OCI-LY1 (cell line): ENCODE results near the gene BRD1.

Experiments used
- H2AFZ ChIP-seq: fragments of 200-600 bp; sonication (generic), shearing (Covaris generic); 2 replicates; pipeline ENCODE4 v1.6.0; 2014; ENCODE audit warnings: antibody characterized with exemption, mild to moderate bottlenecking, low read length
- H3F3A ChIP-seq: fragments of 200-600 bp; sonication (generic), shearing (Covaris generic); 2 replicates; pipeline ENCODE4 v1.6.0; 2014; ENCODE audit warnings: mild to moderate bottlenecking, antibody characterized with exemption, low read length, moderate library complexity; ENCODE audit not compliant: insufficient read depth
- H3K27ac ChIP-seq: fragments of 200-600 bp; sonication (generic); 2 replicates; pipeline ENCODE4 v1.5.1; 2014; ENCODE audit warnings: low read length, mixed run types, mild to moderate bottlenecking, low read depth; ENCODE audit not compliant: poor library complexity, severe bottlenecking
- H3K27me3 ChIP-seq: fragments of 200-600 bp; sonication (generic); 2 replicates; pipeline ENCODE4 v1.6.0; 2014; ENCODE audit warnings: antibody characterized with exemption, mild to moderate bottlenecking, low read length, moderate library complexity; ENCODE audit not compliant: insufficient read depth
- H3K36me3 ChIP-seq: fragments of 200-600 bp; sonication (generic); 2 replicates; pipeline ENCODE4 v1.6.1; 2014; ENCODE audit warnings: mild to moderate bottlenecking, antibody characterized with exemption, low read length, moderate library complexity, mixed read lengths; ENCODE audit not compliant: insufficient read depth
- H3K4me1 ChIP-seq: fragments of 200-600 bp; sonication (generic); 2 replicates; pipeline ENCODE4 v1.5.1; 2014; ENCODE audit warnings: mild to moderate bottlenecking, low read length, moderate library complexity; ENCODE audit not compliant: insufficient read depth, severe bottlenecking
- H3K4me2 ChIP-seq: fragments of 200-600 bp; sonication (generic), shearing (Covaris generic); 2 replicates; pipeline ENCODE4 v1.6.1; 2014; ENCODE audit warnings: low read length
- H3K4me3 ChIP-seq: fragments of 200-600 bp; sonication (generic); 2 replicates; pipeline ENCODE4 v1.5.1; 2014; ENCODE audit warnings: low read length, low read depth, mild to moderate bottlenecking, mixed read lengths; ENCODE audit not compliant: poor library complexity, severe bottlenecking
- H3K79me2 ChIP-seq: fragments of 200-600 bp; shearing (Covaris generic); 2 replicates; pipeline ENCODE4 v1.6.1; 2016; ENCODE audit warnings: mixed run types, low read length, mixed read lengths; ENCODE audit not compliant: insufficient read depth
- H3K9ac ChIP-seq: fragments of 200-600 bp; sonication (generic), shearing (Covaris generic); 2 replicates; pipeline ENCODE4 v1.6.1; 2014; ENCODE audit warnings: mild to moderate bottlenecking, low read length, mixed read lengths
- H3K9me2 ChIP-seq: fragments of 200-600 bp; sonication (generic), shearing (Covaris generic); 2 replicates; pipeline ENCODE4 v1.6.1; 2014; ENCODE audit warnings: low read depth, mild to moderate bottlenecking, low read length, mixed read lengths
- H3K9me3 ChIP-seq: fragments of 200-600 bp; shearing (Covaris generic); 2 replicates; pipeline ENCODE4 v1.6.1; 2014; ENCODE audit warnings: low read length, mixed read lengths
- H4K20me1 ChIP-seq: fragments of 200-600 bp; sonication (generic), shearing (Covaris generic); 2 replicates; pipeline ENCODE4 v1.6.0; 2016; ENCODE audit warnings: mild to moderate bottlenecking, low read length; ENCODE audit not compliant: insufficient read depth
- EZH2 ChIP-seq: fragments of 200-600 bp; sonication (generic), shearing (Covaris generic); IDR thresholded peaks from 2 replicates; pipeline ENCODE4 v1.8.0; 2017; ENCODE audit warnings: borderline replicate concordance, mixed run types, mild to moderate bottlenecking, antibody characterized with exemption, low read length, moderate library complexity, mixed read lengths
- TF ChIP-seq, protein P1 (sequence below): fragments of 200-600 bp; sonication (generic), shearing (Covaris generic); IDR thresholded peaks from 2 replicates; pipeline ENCODE4 v1.5.1; 2017; ENCODE audit warnings: mild to moderate bottlenecking, antibody characterized with exemption, low read length, moderate library complexity, mixed read lengths

Gene BRD1

DNA sequence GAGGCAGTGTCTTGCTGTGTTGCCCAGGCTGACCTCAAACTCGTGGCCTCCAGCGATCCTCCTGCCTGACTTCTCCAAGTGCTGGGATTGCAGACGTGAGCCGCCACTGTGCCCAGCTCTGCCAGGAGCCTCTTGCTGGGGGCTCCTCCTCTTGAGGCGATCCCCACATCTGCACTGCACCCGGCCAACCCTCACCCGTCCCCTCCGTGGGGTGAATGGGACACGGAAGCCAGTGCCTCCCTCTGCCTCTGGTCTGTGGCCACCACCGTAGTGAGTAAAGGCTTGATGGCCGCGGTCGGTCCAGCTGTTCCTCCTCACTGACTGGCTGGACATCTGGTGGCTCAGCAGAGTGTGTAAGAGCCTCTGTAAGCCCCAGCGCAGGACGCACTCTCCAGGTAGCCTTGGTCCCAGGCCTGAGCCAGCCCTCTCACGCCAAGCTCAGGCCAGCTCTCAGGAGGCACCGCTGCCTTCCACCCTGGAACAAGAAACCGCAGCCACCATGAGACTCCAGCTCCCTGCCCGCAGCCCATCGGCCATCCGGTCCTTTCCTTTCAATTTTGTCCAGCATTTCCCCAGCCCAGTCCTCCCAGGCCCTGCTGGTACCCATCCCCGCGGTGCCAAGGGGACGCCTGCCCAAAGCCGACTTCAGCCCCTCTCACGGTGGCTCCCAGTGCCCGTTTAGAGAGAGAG is 100.3 kb downstream of the BRD1 start:
- no peaks in the 10 kb centered on the region for H3K36me3 ChIP-seq
- no peaks in the 10 kb centered on the region for H3K9me3 ChIP-seq
- no peaks in the 10 kb centered on the region for H4K20me1 ChIP-seq
- no peaks in the 10 kb centered on the region for H3F3A ChIP-seq
- no peak overlapping the region for H3K4me2 ChIP-seq
- H3K9ac ChIP-seq, result no peak overlapping the region
- no peaks in the 10 kb centered on the region for H3K79me2 ChIP-seq
- no peaks in the 10 kb centered on the region for H3K9me2 ChIP-seq
- H3K27me3 ChIP-seq, result peaks cover 4% of the 10 kb centered on the region; the same call in 1 of the 2 replicates
- H3K4me3 ChIP-seq, result no peak overlapping the region
- no peak overlapping the region for H3K27ac ChIP-seq
- no peak overlapping the region for H2AFZ ChIP-seq
- H3K4me1 ChIP-seq, result peaks cover 7% of the 10 kb centered on the region
- TF ChIP-seq EZH2, result no peak
- TF ChIP-seq, protein P1, sequence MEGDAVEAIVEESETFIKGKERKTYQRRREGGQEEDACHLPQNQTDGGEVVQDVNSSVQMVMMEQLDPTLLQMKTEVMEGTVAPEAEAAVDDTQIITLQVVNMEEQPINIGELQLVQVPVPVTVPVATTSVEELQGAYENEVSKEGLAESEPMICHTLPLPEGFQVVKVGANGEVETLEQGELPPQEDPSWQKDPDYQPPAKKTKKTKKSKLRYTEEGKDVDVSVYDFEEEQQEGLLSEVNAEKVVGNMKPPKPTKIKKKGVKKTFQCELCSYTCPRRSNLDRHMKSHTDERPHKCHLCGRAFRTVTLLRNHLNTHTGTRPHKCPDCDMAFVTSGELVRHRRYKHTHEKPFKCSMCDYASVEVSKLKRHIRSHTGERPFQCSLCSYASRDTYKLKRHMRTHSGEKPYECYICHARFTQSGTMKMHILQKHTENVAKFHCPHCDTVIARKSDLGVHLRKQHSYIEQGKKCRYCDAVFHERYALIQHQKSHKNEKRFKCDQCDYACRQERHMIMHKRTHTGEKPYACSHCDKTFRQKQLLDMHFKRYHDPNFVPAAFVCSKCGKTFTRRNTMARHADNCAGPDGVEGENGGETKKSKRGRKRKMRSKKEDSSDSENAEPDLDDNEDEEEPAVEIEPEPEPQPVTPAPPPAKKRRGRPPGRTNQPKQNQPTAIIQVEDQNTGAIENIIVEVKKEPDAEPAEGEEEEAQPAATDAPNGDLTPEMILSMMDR, result no peak

DNA sequence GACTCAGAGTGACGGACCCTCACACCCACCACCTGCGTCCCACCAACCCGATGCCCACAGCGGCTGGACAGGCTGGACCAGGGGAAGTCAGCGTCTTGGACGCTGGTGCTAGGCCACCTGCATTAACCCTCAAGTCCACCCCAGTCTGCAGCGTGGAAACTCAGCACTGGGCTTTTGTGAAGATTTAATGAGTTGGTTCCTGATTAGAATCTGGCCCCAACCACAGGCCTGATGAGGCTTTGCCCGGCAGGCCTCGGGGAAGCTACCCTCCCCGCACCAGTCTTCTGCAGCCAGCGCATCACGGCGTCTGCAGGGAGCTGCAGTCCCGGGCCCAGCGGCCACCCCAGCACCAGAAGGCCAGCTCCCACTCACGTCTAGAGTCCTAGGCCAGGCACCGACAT is 101.0 kb downstream of the BRD1 start:
- no peak overlapping the region for H3K4me3 ChIP-seq
- H3K9ac ChIP-seq, result no peak overlapping the region
- H4K20me1 ChIP-seq, result no peaks in the 10 kb centered on the region
- no peak overlapping the region for H3K4me2 ChIP-seq
- H3K36me3 ChIP-seq, result no peaks in the 10 kb centered on the region
- H3K9me3 ChIP-seq, result no peaks in the 10 kb centered on the region
- no peaks in the 10 kb centered on the region for H3F3A ChIP-seq
- 0 out of 2 replicates have a peak, but pooled peaks cover 4% of the 10 kb centered on the region for H3K27me3 ChIP-seq
- no peaks in the 10 kb centered on the region for H3K79me2 ChIP-seq
- no peak overlapping the region for H3K27ac ChIP-seq
- peaks cover 7% of the 10 kb centered on the region for H3K4me1 ChIP-seq
- TF ChIP-seq EZH2, result no peak
- TF ChIP-seq, protein P1, result no peak
- no peaks in the 10 kb centered on the region for H3K9me2 ChIP-seq
- H2AFZ ChIP-seq, result no peak overlapping the region

DNA sequence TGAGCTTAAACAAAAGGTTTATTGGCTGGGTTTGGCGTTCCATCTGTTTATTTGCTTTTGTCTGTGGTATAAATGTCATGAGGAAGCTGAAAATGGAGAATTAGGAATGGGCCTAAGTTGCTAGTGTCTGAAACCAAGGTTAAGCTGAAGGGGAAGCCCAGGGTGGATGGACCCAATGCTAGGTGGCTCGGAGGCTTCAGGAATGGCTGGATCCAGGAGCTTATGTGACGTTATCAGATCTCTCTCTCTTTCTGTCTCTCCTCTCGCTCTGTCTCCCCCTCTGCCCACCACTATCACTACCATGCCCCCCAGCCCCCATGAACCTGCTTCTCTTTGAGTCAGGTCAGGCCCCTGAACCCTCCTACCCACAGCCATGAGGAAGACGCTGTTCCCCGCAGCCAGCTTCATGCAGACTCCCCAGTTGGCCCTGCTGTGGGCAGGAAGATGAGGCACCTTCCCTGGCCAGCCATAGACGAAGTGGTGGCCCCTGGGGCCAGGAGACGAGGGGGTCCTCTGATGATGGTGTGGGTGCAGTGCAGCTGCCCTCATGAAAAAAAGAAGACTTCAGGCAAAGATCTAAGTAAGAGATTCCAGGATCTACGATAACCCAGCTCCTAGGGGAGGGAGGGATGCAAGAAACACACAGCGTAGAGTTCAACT is 101.5 kb downstream of the BRD1 start:
- Histone ChIP-seq H3K36me3 (no peaks in the 10 kb centered on the region), H4K20me1 (no peaks in the 10 kb centered on the region), H3K4me1 (peaks cover 7% of the 10 kb centered on the region), H3K4me2 (no peak overlapping the region), H3K9me3 (no peaks in the 10 kb centered on the region), H3K27me3 (0 out of 2 replicates have a peak, but pooled peaks cover 6% of the 10 kb centered on the region), H3K27ac (no peak overlapping the region), H3K9ac (no peak overlapping the region), H2AFZ (no peak overlapping the region), H3K9me2 (no peaks in the 10 kb centered on the region), H3F3A (no peaks in the 10 kb centered on the region), H3K4me3 (no peak overlapping the region), H3K79me2 (no peaks in the 10 kb centered on the region)
- TF ChIP-seq, protein P1, result no peak
- TF ChIP-seq EZH2, result no peak
